H1 (cell line): ENCODE data around the gene EHD2. TPM values are rescaled to one million over a fixed set of nuclear protein-coding genes. Genes with fewer than 3 reads are reported as not detected.

Experiments
- polyA plus RNA-seq, 7 experiments: library from polyadenylated mRNA; depleted of rRNA in 3 of 7; stranded (reverse) in 5 of 7; unstranded in 2 of 7; fragments of >200 nt in 5 of 7; fragments of 200-250 nt in 2 of 7; gene quantifications; 1 replicate in 5 of 7; 2 replicates in 1 of 7; 4 replicates in 1 of 7; pipeline versions ENCODE4 v1.2.1 to v1.2.3, GENCODE V29; 2011 to 2013; ENCODE audit warnings: missing spikeins in 2 of 7, mixed read lengths in 2 of 7
- total RNA-seq: library from RNA; stranded (reverse); fragmentation: NEBNext Ultra II Directional; extraction: Animal tissue kit (Norgen Biotek cat#: 25700); gene quantifications from 2 replicates; pipeline ENCODE4 v1.2.1, GENCODE V29; 2021
- TF ChIP-seq, protein P1 (sequence below): fragments of 300-600 bp; sonication (generic); IDR thresholded peaks from 2 replicates; pipeline ENCODE4 v1.7.1; 2012; ENCODE audit warnings: low read length, moderate library complexity, mild to moderate bottlenecking, inconsistent platforms; ENCODE audit not compliant: insufficient replicate concordance

EHD2 gene
- total and polyA plus RNA-seq, 2 of the 8 experiments (the other 6 are each of a cell fraction or from before 2014, with no cell fraction given), result 4.5 to 14.3 TPM

GRCh38 chr19:47726467-47726866, 13.2 kb downstream of the EHD2 start (continued):
- TF ChIP-seq, protein P1, sequence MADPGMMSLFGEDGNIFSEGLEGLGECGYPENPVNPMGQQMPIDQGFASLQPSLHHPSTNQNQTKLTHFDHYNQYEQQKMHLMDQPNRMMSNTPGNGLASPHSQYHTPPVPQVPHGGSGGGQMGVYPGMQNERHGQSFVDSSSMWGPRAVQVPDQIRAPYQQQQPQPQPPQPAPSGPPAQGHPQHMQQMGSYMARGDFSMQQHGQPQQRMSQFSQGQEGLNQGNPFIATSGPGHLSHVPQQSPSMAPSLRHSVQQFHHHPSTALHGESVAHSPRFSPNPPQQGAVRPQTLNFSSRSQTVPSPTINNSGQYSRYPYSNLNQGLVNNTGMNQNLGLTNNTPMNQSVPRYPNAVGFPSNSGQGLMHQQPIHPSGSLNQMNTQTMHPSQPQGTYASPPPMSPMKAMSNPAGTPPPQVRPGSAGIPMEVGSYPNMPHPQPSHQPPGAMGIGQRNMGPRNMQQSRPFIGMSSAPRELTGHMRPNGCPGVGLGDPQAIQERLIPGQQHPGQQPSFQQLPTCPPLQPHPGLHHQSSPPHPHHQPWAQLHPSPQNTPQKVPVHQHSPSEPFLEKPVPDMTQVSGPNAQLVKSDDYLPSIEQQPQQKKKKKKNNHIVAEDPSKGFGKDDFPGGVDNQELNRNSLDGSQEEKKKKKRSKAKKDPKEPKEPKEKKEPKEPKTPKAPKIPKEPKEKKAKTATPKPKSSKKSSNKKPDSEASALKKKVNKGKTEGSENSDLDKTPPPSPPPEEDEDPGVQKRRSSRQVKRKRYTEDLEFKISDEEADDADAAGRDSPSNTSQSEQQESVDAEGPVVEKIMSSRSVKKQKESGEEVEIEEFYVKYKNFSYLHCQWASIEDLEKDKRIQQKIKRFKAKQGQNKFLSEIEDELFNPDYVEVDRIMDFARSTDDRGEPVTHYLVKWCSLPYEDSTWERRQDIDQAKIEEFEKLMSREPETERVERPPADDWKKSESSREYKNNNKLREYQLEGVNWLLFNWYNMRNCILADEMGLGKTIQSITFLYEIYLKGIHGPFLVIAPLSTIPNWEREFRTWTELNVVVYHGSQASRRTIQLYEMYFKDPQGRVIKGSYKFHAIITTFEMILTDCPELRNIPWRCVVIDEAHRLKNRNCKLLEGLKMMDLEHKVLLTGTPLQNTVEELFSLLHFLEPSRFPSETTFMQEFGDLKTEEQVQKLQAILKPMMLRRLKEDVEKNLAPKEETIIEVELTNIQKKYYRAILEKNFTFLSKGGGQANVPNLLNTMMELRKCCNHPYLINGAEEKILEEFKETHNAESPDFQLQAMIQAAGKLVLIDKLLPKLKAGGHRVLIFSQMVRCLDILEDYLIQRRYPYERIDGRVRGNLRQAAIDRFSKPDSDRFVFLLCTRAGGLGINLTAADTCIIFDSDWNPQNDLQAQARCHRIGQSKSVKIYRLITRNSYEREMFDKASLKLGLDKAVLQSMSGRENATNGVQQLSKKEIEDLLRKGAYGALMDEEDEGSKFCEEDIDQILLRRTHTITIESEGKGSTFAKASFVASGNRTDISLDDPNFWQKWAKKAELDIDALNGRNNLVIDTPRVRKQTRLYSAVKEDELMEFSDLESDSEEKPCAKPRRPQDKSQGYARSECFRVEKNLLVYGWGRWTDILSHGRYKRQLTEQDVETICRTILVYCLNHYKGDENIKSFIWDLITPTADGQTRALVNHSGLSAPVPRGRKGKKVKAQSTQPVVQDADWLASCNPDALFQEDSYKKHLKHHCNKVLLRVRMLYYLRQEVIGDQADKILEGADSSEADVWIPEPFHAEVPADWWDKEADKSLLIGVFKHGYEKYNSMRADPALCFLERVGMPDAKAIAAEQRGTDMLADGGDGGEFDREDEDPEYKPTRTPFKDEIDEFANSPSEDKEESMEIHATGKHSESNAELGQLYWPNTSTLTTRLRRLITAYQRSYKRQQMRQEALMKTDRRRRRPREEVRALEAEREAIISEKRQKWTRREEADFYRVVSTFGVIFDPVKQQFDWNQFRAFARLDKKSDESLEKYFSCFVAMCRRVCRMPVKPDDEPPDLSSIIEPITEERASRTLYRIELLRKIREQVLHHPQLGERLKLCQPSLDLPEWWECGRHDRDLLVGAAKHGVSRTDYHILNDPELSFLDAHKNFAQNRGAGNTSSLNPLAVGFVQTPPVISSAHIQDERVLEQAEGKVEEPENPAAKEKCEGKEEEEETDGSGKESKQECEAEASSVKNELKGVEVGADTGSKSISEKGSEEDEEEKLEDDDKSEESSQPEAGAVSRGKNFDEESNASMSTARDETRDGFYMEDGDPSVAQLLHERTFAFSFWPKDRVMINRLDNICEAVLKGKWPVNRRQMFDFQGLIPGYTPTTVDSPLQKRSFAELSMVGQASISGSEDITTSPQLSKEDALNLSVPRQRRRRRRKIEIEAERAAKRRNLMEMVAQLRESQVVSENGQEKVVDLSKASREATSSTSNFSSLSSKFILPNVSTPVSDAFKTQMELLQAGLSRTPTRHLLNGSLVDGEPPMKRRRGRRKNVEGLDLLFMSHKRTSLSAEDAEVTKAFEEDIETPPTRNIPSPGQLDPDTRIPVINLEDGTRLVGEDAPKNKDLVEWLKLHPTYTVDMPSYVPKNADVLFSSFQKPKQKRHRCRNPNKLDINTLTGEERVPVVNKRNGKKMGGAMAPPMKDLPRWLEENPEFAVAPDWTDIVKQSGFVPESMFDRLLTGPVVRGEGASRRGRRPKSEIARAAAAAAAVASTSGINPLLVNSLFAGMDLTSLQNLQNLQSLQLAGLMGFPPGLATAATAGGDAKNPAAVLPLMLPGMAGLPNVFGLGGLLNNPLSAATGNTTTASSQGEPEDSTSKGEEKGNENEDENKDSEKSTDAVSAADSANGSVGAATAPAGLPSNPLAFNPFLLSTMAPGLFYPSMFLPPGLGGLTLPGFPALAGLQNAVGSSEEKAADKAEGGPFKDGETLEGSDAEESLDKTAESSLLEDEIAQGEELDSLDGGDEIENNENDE, result no peak
